Spleen (tissue), 7 donors: Measurements from ENCODE around the gene ASB3.

ENCODE experiments used
- POLR2A ChIP-seq, 3 donors: fragments of 450-650 bp; IDR thresholded peaks; one replicate each; pipeline ENCODE4 v1.5.1; 2017; ENCODE audit warnings: antibody characterized with exemption in 3 of 3, mild to moderate bottlenecking in 1 of 3
- TF ChIP-seq, protein P1 (sequence below), 11 experiments: fragments of 200-600 bp in 7 of 11; fragments of 450-650 bp in 4 of 11; sonication (generic) in 4 of 11; IDR thresholded peaks in 8 of 11; conservative IDR thresholded peaks in 3 of 11; 1 replicate in 7 of 11; 2 replicates in 4 of 11; pipeline versions ENCODE4 v1.4.0 to v1.8.0; 2016 to 2021; ENCODE audit warnings: antibody characterized with exemption in 11 of 11, inconsistent platforms in 4 of 11, mild to moderate bottlenecking in 1 of 11
- donor health status: DM: no; HTN: no; CAD: no; lungs with moderate emphysema.
- donor health status: DM: no; HTN: no; CAD: no.
- donor health status: DM: no; HTN: no; CAD: no.

DNA sequence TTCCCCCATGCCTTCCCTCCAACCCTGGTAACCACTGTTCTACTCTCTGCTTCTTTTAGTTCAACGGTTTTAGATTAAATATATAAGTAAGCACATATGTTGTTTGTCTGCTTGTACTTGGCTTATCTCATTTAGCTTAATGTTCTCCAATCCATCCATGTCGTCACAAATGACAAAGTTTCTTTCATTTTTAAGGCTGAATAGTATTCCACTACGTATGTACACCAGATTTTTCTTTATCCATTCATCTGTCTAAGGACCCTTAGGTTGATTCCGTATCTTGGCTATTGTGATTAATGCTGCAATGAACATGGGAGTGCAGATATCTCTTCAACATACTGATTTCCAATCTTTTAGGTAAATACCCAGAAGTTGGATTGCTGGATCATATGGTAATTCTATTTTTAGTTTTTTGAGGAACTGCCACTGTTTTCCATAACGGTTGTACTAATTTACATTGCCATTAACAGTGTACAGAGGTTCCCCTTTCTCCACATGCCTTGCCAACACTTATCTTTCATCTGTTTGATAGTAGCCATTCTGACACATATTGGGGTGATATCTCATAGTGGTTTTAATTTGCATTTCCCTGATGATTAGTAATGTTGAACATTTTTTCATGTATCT is 8.1 kb downstream of the ASB3 start:
- no peak for TF ChIP-seq POLR2A (IDR thresholded peaks at IDR 0.05)
- TF ChIP-seq, protein P1, sequence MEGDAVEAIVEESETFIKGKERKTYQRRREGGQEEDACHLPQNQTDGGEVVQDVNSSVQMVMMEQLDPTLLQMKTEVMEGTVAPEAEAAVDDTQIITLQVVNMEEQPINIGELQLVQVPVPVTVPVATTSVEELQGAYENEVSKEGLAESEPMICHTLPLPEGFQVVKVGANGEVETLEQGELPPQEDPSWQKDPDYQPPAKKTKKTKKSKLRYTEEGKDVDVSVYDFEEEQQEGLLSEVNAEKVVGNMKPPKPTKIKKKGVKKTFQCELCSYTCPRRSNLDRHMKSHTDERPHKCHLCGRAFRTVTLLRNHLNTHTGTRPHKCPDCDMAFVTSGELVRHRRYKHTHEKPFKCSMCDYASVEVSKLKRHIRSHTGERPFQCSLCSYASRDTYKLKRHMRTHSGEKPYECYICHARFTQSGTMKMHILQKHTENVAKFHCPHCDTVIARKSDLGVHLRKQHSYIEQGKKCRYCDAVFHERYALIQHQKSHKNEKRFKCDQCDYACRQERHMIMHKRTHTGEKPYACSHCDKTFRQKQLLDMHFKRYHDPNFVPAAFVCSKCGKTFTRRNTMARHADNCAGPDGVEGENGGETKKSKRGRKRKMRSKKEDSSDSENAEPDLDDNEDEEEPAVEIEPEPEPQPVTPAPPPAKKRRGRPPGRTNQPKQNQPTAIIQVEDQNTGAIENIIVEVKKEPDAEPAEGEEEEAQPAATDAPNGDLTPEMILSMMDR (IDR thresholded peaks at IDR 0.05 in 8 of 11, conservative IDR thresholded peaks at IDR 0.05 in 3 of 11): no peak
